AG09319 (cell line): ENCODE results near the gene MPG.

Source experiments
- DNase-seq: peaks from one replicate; pipeline ENCODE4 v3.0.0-alpha.2; 2010; ENCODE audit warnings: low read depth; ENCODE audit errors: extremely low read depth
- CTCF ChIP-seq: IDR thresholded peaks from 2 replicates; pipeline ENCODE4 v1.5.1; 2011; ENCODE audit warnings: low read depth, mild to moderate bottlenecking, inconsistent platforms, low read length, moderate library complexity

MPG gene

DNA sequence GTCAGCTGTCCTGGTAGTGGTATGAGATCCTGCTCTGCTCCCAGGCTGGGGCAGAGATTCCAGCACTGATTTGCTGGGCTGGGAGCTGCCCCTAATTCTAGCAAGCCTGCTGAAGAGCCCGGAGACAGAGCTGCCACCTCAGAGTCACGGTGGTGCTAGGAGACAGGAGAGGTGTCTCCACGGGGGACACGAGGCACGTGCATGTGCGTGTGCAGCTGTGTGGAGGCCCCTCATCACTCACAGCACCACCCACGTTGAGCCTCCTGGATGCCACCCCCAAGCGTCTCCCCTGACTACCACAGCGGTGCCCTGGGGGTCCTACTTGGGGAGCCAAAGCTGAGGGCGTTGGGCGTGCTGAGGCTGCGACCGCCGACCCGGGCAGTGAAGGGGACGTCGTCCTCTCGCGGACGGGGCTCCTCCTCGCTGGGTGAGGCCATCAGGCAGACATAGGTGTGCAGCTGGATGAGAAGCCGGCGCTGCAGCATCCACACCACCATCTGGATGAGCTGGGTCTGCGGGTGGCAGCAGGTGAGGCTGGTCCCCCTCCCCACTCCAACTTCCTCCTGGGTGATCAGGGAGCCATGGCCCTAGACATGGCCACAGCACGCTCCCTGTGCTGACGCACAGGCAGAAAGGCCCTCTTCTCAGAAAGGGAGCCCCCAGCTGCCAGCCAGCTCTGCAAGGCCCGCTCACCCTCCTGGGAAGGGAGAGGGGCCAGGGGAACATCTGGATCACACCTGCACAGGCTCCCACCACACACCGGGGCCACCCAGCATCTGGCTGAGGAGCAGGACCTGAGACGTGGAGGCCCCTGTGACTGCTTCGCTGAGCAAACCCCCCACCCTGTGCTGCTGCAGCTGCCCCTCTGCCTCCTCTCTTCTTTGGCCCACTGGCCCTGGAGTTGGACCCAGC is 11.6 kb downstream of the MPG start:
- DNase-seq: no peak
- no peak for TF ChIP-seq CTCF

- DNase-seq: no peak
- TF ChIP-seq CTCF: no peak
Measured at GRCh38 chr16:91484-91883, 13.5 kb downstream of the MPG start.

DNA sequence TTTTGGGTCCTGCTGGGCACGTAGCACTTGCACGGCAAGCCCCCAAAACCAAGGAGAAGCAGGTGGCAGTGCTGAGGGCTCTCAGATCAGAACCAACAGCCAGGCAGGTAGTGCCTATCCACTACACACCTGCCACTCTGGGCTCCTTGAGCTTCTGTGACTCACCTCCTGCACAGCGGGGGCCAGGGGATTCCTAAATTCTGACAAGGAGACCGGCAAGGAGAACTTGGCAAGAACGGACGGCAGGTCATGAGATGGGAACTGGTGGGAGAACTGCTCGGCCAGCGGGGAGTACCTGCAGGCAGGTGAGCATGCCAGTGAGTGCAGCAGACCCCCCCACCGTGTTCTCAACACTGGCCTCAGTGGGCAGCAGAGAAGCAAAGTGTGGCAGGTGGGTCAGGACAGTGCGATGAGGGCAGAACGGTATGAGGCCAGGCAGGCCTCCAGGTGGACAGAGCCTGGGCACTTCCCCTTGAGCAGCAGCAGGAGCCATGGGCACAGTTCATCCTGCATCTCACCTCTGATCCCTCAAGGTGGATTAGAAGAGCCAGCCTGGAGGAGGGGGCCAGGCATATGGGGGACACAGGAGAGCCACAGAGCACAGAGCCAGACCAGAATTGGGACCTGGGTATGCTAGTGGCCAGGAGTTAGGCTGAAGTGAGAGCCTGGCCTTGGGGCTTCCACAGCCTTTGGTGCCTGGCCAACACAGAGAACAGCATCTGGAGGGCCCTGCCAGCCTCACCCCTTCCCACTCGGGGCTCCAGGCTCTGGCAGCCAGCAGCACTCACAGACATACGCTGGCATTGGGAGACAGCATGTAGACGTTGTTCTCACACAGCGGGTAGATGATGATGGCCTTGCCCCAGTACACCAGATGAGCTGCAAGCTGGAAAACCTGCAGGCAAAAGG is 14.7 kb downstream of the MPG start:
- no peak for DNase-seq
- TF ChIP-seq CTCF: no peak

GRCh38 chr16:94918-95265 is 16.9 kb downstream of the MPG start:
- no peak for DNase-seq
- TF ChIP-seq CTCF: no peak

DNA sequence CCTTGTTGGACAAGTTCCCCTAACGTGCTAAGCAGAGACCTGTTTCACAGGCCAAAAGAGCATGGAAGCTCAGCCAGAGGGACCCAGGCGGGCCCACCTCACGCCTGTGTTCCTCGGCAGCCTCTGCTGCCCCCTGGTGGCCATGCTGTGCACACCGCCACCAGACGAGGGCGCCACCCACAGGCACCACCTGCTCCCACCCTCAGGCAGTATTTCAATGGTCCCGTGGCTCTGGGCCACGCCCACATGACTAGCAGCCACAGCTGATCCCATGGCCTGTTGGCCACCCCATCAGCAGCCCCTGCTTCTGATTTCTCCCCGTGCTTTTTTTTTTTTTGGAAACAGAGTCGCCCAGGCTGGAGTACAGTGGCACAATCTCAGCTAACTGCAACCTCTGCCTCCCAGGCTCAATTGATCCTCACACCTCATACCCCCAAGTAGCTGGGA is 18.9 kb downstream of the MPG start:
- peak; percentile 74 for DNase-seq
- peak; percentile 99 for TF ChIP-seq CTCF

- no peak for TF ChIP-seq CTCF
- DNase-seq: no peak
Measured at GRCh38 chr16:97822-98221, 19.8 kb downstream of the MPG start.

DNA sequence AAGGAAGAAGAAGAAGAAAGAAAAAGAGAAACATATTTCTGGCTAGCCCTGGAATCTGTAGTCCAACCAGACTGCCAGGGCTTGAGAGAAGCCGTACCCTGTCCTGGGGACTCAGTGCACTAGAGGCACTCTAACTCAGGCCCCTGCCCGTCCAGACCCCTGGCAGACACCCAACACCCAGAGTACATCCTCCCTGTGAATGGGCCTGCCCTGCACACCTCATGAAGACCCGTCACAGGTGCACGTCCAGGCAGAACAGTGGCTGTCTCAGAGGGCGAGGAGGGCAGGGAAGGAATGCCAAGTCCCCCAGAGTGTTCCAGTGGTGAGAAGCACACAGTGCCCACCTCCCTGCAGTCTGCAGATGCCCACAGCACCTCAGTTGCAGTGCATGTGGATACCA is 23.0 kb downstream of the MPG start:
- no peak for DNase-seq
- TF ChIP-seq CTCF: no peak
